AG04450 (cell line): ENCODE results near the gene WFDC2. TPM values are rescaled to one million over a fixed set of nuclear protein-coding genes. Genes with fewer than 3 reads are reported as not detected.

Experiments
- CTCF ChIA-PET: fragments of 300-600, 350-600 bp; formaldehyde crosslinking; extraction: SDS; loops from one replicate; lab custom pipeline; 2022; ENCODE audit warnings: antibody characterized with exemption, inconsistent platforms; lab: Charles Lee
- POLR2A ChIA-PET: fragments of 350-600 bp; formaldehyde crosslinking; extraction: SDS; loops from one replicate; lab custom pipeline; 2021; ENCODE audit warnings: antibody characterized with exemption, inconsistent platforms; lab: Yijun Ruan, JAX
- DNase-seq: peaks from one replicate; pipeline ENCODE4 v3.0.0-alpha.2; 2011; ENCODE audit warnings: low read depth, low spot score
- H3K27ac ChIP-seq: one replicate; pipeline ENCODE4 v1.5.1; 2012; ENCODE audit warnings: low read depth, low read length, control low read depth
- H3K27me3 ChIP-seq: one replicate; pipeline ENCODE4 v1.6.0; 2012; ENCODE audit warnings: low read length; ENCODE audit not compliant: control insufficient read depth, insufficient read depth
- H3K4me3 ChIP-seq: 2 replicates; pipeline ENCODE4 v1.5.1; 2011; ENCODE audit warnings: mild to moderate bottlenecking, low read depth, low read length, control low read depth
- H3K9me3 ChIP-seq: 2 replicates; pipeline ENCODE4 v1.5.1; 2012; ENCODE audit warnings: low read length; ENCODE audit not compliant: control insufficient read depth, insufficient read depth
- CTCF ChIP-seq: IDR thresholded peaks from 2 replicates; pipeline ENCODE4 v1.5.1; 2011; ENCODE audit warnings: low read depth, low read length, control low read depth, inconsistent platforms
- polyA plus RNA-seq: library from polyadenylated mRNA; depleted of rRNA; stranded (reverse); fragments of >200 nt; gene quantifications from 2 replicates; pipeline ENCODE4 v1.2.3, GENCODE V29; 2011

WFDC2 gene
- polyA plus RNA-seq, 1 experiment: not detected

- ChIA-PET CTCF (interaction anchor here (0.7 to 3.5 kb wide), 4 partner anchors 56 to 130 kb away, joined by 3 to 37 read pairs (median 11); partner anchors contain the start of gene SYS1), POLR2A (no interaction called here)
- no peak for TF ChIP-seq CTCF
- H3K27me3 ChIP-seq: peaks cover 21% of the 10 kb centered on the region
- H3K27ac ChIP-seq: no peak overlapping the region
- H3K9me3 ChIP-seq: no peaks in the 10 kb centered on the region
- no peak for DNase-seq
- H3K4me3 ChIP-seq: no peak overlapping the region
These were observed 21.3 kb upstream of the WFDC2 start for GRCh38 chr20:45448270-45448669.

- DNase-seq: no peak
- no peak overlapping the region for H3K27ac ChIP-seq
- H3K9me3 ChIP-seq: no peaks in the 10 kb centered on the region
- no peak overlapping the region for H3K4me3 ChIP-seq
- TF ChIP-seq CTCF: no peak
- POLR2A ChIA-PET: no interaction called here
- peaks cover 18% of the 10 kb centered on the region for H3K27me3 ChIP-seq
- CTCF ChIA-PET: interaction anchor here (0.9 to 3.5 kb wide), 17 partner anchors 8 to 321 kb away, joined by 3 to 37 read pairs (median 8); partner anchors contain the start of gene SYS1
These were observed 20.0 kb upstream of the WFDC2 start for GRCh38 chr20:45449528-45449927.

- H3K27ac ChIP-seq: no peak overlapping the region
- CTCF ChIA-PET: interaction anchor here (0.6 to 3.5 kb wide), 20 partner anchors 8 to 321 kb away, joined by 3 to 37 read pairs (median 6); partner anchors contain the start of gene SYS1
- no peaks in the 10 kb centered on the region for H3K9me3 ChIP-seq
- TF ChIP-seq CTCF: peak; percentile 62
- H3K4me3 ChIP-seq: no peak overlapping the region
- peaks cover 18% of the 10 kb centered on the region for H3K27me3 ChIP-seq
- POLR2A ChIA-PET: no interaction called here
- no peak for DNase-seq
These were observed 19.3 kb upstream of the WFDC2 start for GRCh38 chr20:45450097-45450818.

GRCh38 chr20:45452238-45452637 is 17.3 kb upstream of the WFDC2 start:
- ChIA-PET CTCF (interaction anchor here (0.7 to 2.3 kb wide), 4 partner anchors 16 to 319 kb away, joined by 3 to 17 read pairs (median 6); no protein-coding TSS in a partner anchor), POLR2A (no interaction called here)
- DNase-seq: no peak
- H3K4me3 ChIP-seq: no peak overlapping the region
- peaks cover 13% of the 10 kb centered on the region for H3K27me3 ChIP-seq
- TF ChIP-seq CTCF: no peak
- no peaks in the 10 kb centered on the region for H3K9me3 ChIP-seq
- H3K27ac ChIP-seq: no peak overlapping the region
